NCI-H1417 treated with DMSO at 0.1 percent for 48 hours (cell line): ENCODE data around the gene ACSL6.

Source experiments
- DNase-seq: peaks from one replicate; lab custom pipeline; 2025; lab: John Stamatoyannopoulos, UW

Gene ACSL6

GRCh38 chr5:132049093-132049492 lies 37.6 kb upstream of the ACSL6 start:
- DNase-seq = no peak

- DNase-seq = no peak
Observed at GRCh38 chr5:132046880-132047299, 35.4 kb upstream of the ACSL6 start.

- no peak for DNase-seq
Observed at GRCh38 chr5:132044207-132044606, 32.7 kb upstream of the ACSL6 start.

- no peak for DNase-seq
Observed at GRCh38 chr5:132037353-132037752, 25.9 kb upstream of the ACSL6 start.

GRCh38 chr5:132033122-132033521 lies 21.7 kb upstream of the ACSL6 start:
- no peak for DNase-seq

- DNase-seq = no peak
Observed at GRCh38 chr5:132032196-132032595, 20.7 kb upstream of the ACSL6 start.

- DNase-seq = no peak
Observed at GRCh38 chr5:132030610-132031009, 19.2 kb upstream of the ACSL6 start.

GRCh38 chr5:132029609-132030330 lies 18.3 kb upstream of the ACSL6 start:
- no peak for DNase-seq

- no peak for DNase-seq
Observed at GRCh38 chr5:132027027-132027426, 15.6 kb upstream of the ACSL6 start.

GRCh38 chr5:132026516-132027008 lies 15.1 kb upstream of the ACSL6 start:
- DNase-seq = no peak

GRCh38 chr5:132025403-132025971 lies 14.0 kb upstream of the ACSL6 start:
- DNase-seq = no peak

- no peak for DNase-seq
Observed at GRCh38 chr5:132024789-132025402, 13.4 kb upstream of the ACSL6 start.

- no peak for DNase-seq
Observed at GRCh38 chr5:132024117-132024435, 12.6 kb upstream of the ACSL6 start.

GRCh38 chr5:132023258-132024116 lies 12.0 kb upstream of the ACSL6 start:
- no peak for DNase-seq

GRCh38 chr5:132022737-132023136 lies 11.3 kb upstream of the ACSL6 start:
- DNase-seq = no peak

GRCh38 chr5:132021654-132022053 lies 10.2 kb upstream of the ACSL6 start:
- DNase-seq = no peak

GRCh38 chr5:132020568-132021339 lies 9.3 kb upstream of the ACSL6 start:
- DNase-seq = no peak

- DNase-seq = no peak
Observed at GRCh38 chr5:132019857-132020555, 8.5 kb upstream of the ACSL6 start.

- no peak for DNase-seq
Observed at GRCh38 chr5:132019337-132019736, 7.9 kb upstream of the ACSL6 start.

- DNase-seq = no peak
Observed at GRCh38 chr5:132017738-132018625, 6.5 kb upstream of the ACSL6 start.
